Neural cell (in vitro differentiated cells): ENCODE results near the gene TCP11. TPM values are rescaled to one million over a fixed set of nuclear protein-coding genes. Genes with fewer than 3 reads are reported as not detected.
"Not testable (repeated sequence)": the region's sequence is repeated elsewhere in the genome, so short reads cannot be mapped to it uniquely, and the experiment has no call there.

Source experiments
- H2AFZ ChIP-seq: fragments of 200-600, 300-800 bp; sonication (generic), shearing (Covaris generic); 2 replicates; pipeline ENCODE4 v1.6.0; 2014; ENCODE audit warnings: low read depth, mild to moderate bottlenecking, antibody characterized with exemption, low read length, moderate library complexity
- H3F3A ChIP-seq: fragments of 200-600 bp; shearing (Covaris generic); 2 replicates; pipeline ENCODE4 v1.6.1; 2016; ENCODE audit warnings: mild to moderate bottlenecking, moderate library complexity, mixed read lengths, antibody characterized with exemption, low read length; ENCODE audit not compliant: insufficient read depth, poor library complexity, severe bottlenecking
- H3K27ac ChIP-seq: fragments of 200-600, 300-800 bp; sonication (generic), shearing (Covaris generic); 2 replicates; pipeline ENCODE4 v1.5.1; 2014; ENCODE audit warnings: mild to moderate bottlenecking, low read length, moderate library complexity
- H3K27me3 ChIP-seq: fragments of 300-800, 200-600 bp; sonication (generic), shearing (Covaris generic); 2 replicates; pipeline ENCODE4 v1.6.0; 2014; ENCODE audit warnings: mild to moderate bottlenecking, low read depth, low read length, moderate library complexity; ENCODE audit not compliant: insufficient read depth
- H3K36me3 ChIP-seq: fragments of 300-800, 200-600 bp; sonication (generic), shearing (Covaris generic); 2 replicates; pipeline ENCODE4 v1.5.1; 2014; ENCODE audit warnings: mild to moderate bottlenecking, antibody characterized with exemption, low read length, moderate library complexity; ENCODE audit not compliant: insufficient read depth
- H3K4me2 ChIP-seq: fragments of 300-800, 200-600 bp; sonication (generic), shearing (Covaris generic); 2 replicates; pipeline ENCODE4 v1.6.0; 2014; ENCODE audit warnings: mild to moderate bottlenecking, low read length
- H3K4me3 ChIP-seq: fragments of 300-800, 200-600 bp; sonication (generic), shearing (Covaris generic); 2 replicates; pipeline ENCODE4 v1.5.1; 2014; ENCODE audit warnings: mild to moderate bottlenecking, low read length, moderate library complexity
- H3K79me2 ChIP-seq: fragments of 200-600 bp; shearing (Covaris generic); replicated peaks from 2 replicates; pipeline ENCODE4 v1.6.0; 2014; ENCODE audit warnings: mild to moderate bottlenecking, low read length, moderate library complexity; ENCODE audit not compliant: insufficient read depth
- H3K9ac ChIP-seq: fragments of 300-800, 200-600 bp; sonication (generic), shearing (Covaris generic); 2 replicates; pipeline ENCODE4 v1.6.1; 2016; ENCODE audit warnings: mild to moderate bottlenecking, low read length, mixed read lengths
- H3K9me2 ChIP-seq: fragments of 200-600 bp; shearing (Covaris generic); 2 replicates; pipeline ENCODE4 v1.6.1; 2016; ENCODE audit warnings: mild to moderate bottlenecking, low read length, mixed read lengths; ENCODE audit not compliant: insufficient read depth
- H3K9me3 ChIP-seq: fragments of 200-600, 300-800 bp; sonication (generic), shearing (Covaris generic); 2 replicates; pipeline ENCODE4 v1.6.1; 2016; ENCODE audit warnings: mild to moderate bottlenecking, mixed run types, low read length, moderate library complexity, mixed read lengths
- H4K20me1 ChIP-seq: fragments of 200-600 bp; shearing (Covaris generic); 2 replicates; pipeline ENCODE4 v1.6.1; 2016; ENCODE audit warnings: mild to moderate bottlenecking, mixed run types; ENCODE audit not compliant: insufficient read depth
- CTCF ChIP-seq: fragments of 450-650 bp; IDR thresholded peaks from 2 replicates; pipeline ENCODE4 v1.5.1; 2014; ENCODE audit warnings: antibody characterized with exemption, mild to moderate bottlenecking, moderate library complexity; ENCODE audit not compliant: poor library complexity, severe bottlenecking
- EP300 ChIP-seq: fragments of 450-650 bp; conservative IDR thresholded peaks from 2 replicates; pipeline ENCODE4 v1.6.1; 2014; ENCODE audit warnings: antibody characterized with exemption, mild to moderate bottlenecking, moderate library complexity; ENCODE audit not compliant: poor library complexity, severe bottlenecking
- EZH2 ChIP-seq: fragments of 200-600, 300-800 bp; shearing (Covaris generic), sonication (generic); IDR thresholded peaks from 2 replicates; pipeline ENCODE4 v1.6.1; 2014; ENCODE audit warnings: antibody characterized with exemption, low read length, borderline replicate concordance, mild to moderate bottlenecking; ENCODE audit not compliant: insufficient read depth, poor library complexity, severe bottlenecking
- MXI1 ChIP-seq: fragments of 450-650 bp; conservative IDR thresholded peaks from 2 replicates; pipeline ENCODE4 v1.6.1; 2014; ENCODE audit warnings: antibody characterized with exemption, mild to moderate bottlenecking; ENCODE audit not compliant: poor library complexity, severe bottlenecking
- POLR2AphosphoS5 ChIP-seq: IDR thresholded peaks from 2 replicates; pipeline ENCODE4 v1.6.1; 2012
- RAD21 ChIP-seq: fragments of 450-650 bp; conservative IDR thresholded peaks from 2 replicates; pipeline ENCODE4 v1.6.1; 2014; ENCODE audit warnings: antibody characterized with exemption, mild to moderate bottlenecking, moderate library complexity
- REST ChIP-seq: IDR thresholded peaks from 2 replicates; pipeline ENCODE4 v1.6.1; 2012; ENCODE audit warnings: borderline replicate concordance
- SMC3 ChIP-seq: fragments of 450-650 bp; conservative IDR thresholded peaks from 2 replicates; pipeline ENCODE4 v1.6.1; 2014; ENCODE audit warnings: antibody characterized with exemption, mild to moderate bottlenecking, moderate library complexity; ENCODE audit not compliant: poor library complexity
- TAF1 ChIP-seq: IDR thresholded peaks from 2 replicates; pipeline ENCODE4 v1.6.1; 2012; ENCODE audit warnings: low read depth
- polyA plus RNA-seq: library from polyadenylated mRNA; depleted of rRNA; stranded (reverse); fragments of >200 nt; gene quantifications from 2 replicates; pipeline ENCODE4 v1.2.3, GENCODE V29; 2014

Gene TCP11
- polyA plus RNA-seq, 1 donor from 2014 or later, result not detected

GRCh38 chr6:35108309-35108885, 32.7 kb downstream of the TCP11 start:
- Histone ChIP-seq H3K9ac (no peak overlapping the region), H3K4me3 (no peak overlapping the region), H3K79me2 (no peaks in the 10 kb centered on the region), H3K4me2 (no peak overlapping the region), H3F3A (no peaks in the 10 kb centered on the region), H2AFZ (no peak overlapping the region), H3K36me3 (no peaks in the 10 kb centered on the region), H3K27ac (no peak overlapping the region), H3K27me3 (no peaks in the 10 kb centered on the region), H3K9me2 (no peaks in the 10 kb centered on the region), H3K9me3 (no peaks in the 10 kb centered on the region), H4K20me1 (no peaks in the 10 kb centered on the region)
- TF ChIP-seq SMC3, result no peak
- TF ChIP-seq CTCF, result no peak
- TF ChIP-seq TAF1, result no peak
- TF ChIP-seq EP300, result no peak
- TF ChIP-seq REST, result no peak
- no peak for TF ChIP-seq EZH2
- no peak for TF ChIP-seq POLR2AphosphoS5
- no peak for TF ChIP-seq MXI1
- TF ChIP-seq RAD21, result no peak

- H3K36me3 ChIP-seq, H3F3A ChIP-seq, H4K20me1 ChIP-seq, H3K27me3 ChIP-seq, H3K9me2 ChIP-seq, H3K9me3 ChIP-seq, H2AFZ ChIP-seq, H3K4me2 ChIP-seq, H3K27ac ChIP-seq, H3K4me3 ChIP-seq, H3K79me2 ChIP-seq, H3K9ac ChIP-seq: not testable (repeated sequence)
Measured at GRCh38 chr6:35107761-35108160, 33.4 kb downstream of the TCP11 start.

- H3K27ac ChIP-seq, H2AFZ ChIP-seq, H3K9me3 ChIP-seq, H3K4me2 ChIP-seq, H3K9me2 ChIP-seq, H3K79me2 ChIP-seq, H3K9ac ChIP-seq, H3K27me3 ChIP-seq, H3K36me3 ChIP-seq, H3K4me3 ChIP-seq, H4K20me1 ChIP-seq, H3F3A ChIP-seq: not testable (repeated sequence)
Measured at GRCh38 chr6:35107208-35107607, 33.9 kb downstream of the TCP11 start.

- H3K9ac ChIP-seq, result not testable (repeated sequence)
Measured at GRCh38 chr6:35106061-35106460, 35.1 kb downstream of the TCP11 start.

More at GRCh38 chr6:35106061-35106460, 35.1 kb downstream of the TCP11 start:
- H4K20me1 ChIP-seq, H3K27me3 ChIP-seq, H3K79me2 ChIP-seq, H3F3A ChIP-seq, H3K9me3 ChIP-seq, H2AFZ ChIP-seq, H3K4me2 ChIP-seq, H3K9me2 ChIP-seq, H3K27ac ChIP-seq, H3K36me3 ChIP-seq, H3K4me3 ChIP-seq: not testable (repeated sequence)
